ENCODE measurements around the gene F12. TPM values are rescaled to one million over a fixed set of nuclear protein-coding genes. Genes with fewer than 3 reads are reported as not detected.

Gene F12
- total and polyA plus RNA-seq, 2 of the 8 experiments (the other 6 are each of a cell fraction or from before 2014, with no cell fraction given), result 6.5 to 7.8 TPM

DNA sequence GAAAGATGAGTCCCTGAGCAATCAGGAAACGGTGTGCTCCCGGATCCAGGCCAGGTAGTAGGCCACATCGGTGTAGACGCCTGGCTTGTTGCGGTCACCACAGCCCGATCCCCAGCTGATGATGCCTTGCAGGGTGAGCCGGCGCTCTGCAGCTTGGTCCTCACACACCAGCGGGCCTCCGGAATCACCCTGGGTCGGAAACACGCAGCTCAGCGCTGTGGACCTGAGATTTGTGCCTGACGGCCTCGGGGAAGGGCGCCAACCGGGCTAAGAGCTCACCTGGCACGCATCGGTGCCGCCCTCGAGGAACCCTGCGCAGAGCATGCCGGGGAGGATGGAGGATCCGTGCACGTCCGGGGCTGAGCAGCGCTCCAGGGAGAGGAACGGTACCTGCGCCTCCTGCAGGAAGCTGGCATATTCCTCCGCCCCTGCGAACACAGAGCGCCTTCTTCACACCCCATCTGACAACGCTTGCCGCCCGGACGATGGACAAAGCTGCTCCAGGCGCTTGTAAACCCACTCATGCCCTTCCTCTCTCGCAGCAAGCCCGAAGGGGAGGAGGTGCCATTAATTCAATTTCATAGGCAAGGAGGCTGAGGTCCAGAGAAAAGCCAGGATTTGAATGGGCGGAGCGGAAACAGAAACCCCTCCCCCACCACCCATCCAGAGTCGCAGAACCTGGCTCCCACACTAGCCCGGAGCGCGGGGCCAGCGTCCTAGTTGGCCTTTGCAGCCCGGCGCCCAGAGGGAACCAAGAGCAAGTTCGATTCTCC lies 6.9 kb downstream of the F12 start (continued):
- 0 out of 2 replicates have a peak, but pooled peaks have one; percentile 72 for TF ChIP-seq GABPA (IDR thresholded peaks at IDR 0.05; ENCODE audit: borderline replicate concordance, insufficient read depth, low read length)
- TF ChIP-seq, protein P1, sequence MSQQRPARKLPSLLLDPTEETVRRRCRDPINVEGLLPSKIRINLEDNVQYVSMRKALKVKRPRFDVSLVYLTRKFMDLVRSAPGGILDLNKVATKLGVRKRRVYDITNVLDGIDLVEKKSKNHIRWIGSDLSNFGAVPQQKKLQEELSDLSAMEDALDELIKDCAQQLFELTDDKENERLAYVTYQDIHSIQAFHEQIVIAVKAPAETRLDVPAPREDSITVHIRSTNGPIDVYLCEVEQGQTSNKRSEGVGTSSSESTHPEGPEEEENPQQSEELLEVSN (IDR thresholded peaks at IDR 0.05), result peak; percentile 99
